ENCODE measurements around the gene LOXHD1.

DNA sequence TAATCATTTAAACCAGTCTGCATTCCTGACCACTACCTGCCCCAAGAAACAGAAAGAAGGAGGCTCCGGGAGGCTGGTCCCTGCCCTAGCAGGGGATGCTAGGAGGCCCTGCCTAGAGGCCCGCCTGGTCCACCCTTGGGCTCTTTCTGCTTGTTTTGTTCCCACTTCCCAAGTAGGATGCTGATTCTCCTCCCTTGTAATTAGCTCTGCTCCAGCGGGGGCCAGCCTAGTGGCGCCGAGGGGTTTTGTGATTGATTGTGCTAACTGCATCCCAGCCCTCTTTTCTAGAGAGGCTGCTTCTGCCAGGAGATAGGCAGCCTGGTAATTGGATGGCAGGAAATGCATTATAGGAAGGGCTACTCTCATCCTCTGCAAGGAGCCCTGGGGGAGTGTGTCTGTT lies 220.0 kb downstream of the LOXHD1 start:
- TF ChIP-seq, protein P1, sequence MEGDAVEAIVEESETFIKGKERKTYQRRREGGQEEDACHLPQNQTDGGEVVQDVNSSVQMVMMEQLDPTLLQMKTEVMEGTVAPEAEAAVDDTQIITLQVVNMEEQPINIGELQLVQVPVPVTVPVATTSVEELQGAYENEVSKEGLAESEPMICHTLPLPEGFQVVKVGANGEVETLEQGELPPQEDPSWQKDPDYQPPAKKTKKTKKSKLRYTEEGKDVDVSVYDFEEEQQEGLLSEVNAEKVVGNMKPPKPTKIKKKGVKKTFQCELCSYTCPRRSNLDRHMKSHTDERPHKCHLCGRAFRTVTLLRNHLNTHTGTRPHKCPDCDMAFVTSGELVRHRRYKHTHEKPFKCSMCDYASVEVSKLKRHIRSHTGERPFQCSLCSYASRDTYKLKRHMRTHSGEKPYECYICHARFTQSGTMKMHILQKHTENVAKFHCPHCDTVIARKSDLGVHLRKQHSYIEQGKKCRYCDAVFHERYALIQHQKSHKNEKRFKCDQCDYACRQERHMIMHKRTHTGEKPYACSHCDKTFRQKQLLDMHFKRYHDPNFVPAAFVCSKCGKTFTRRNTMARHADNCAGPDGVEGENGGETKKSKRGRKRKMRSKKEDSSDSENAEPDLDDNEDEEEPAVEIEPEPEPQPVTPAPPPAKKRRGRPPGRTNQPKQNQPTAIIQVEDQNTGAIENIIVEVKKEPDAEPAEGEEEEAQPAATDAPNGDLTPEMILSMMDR (IDR thresholded peaks at IDR 0.05; ENCODE audit: borderline replicate concordance, extremely low read depth, low read length, poor library complexity, severe bottlenecking) = no peak
- TF ChIP-seq EZH2 (IDR thresholded peaks at IDR 0.05; ENCODE audit: borderline replicate concordance, low read depth, low read length, severe bottlenecking) = no peak
